ENCODE data around the gene PLCH2. TPM values are rescaled to one million over a fixed set of nuclear protein-coding genes. Genes with fewer than 3 reads are reported as not detected.

Gene PLCH2
- polyA plus RNA-seq, 1 of the 3 experiments (the other 2 are of a cell fraction) = 0.08 TPM

DNA sequence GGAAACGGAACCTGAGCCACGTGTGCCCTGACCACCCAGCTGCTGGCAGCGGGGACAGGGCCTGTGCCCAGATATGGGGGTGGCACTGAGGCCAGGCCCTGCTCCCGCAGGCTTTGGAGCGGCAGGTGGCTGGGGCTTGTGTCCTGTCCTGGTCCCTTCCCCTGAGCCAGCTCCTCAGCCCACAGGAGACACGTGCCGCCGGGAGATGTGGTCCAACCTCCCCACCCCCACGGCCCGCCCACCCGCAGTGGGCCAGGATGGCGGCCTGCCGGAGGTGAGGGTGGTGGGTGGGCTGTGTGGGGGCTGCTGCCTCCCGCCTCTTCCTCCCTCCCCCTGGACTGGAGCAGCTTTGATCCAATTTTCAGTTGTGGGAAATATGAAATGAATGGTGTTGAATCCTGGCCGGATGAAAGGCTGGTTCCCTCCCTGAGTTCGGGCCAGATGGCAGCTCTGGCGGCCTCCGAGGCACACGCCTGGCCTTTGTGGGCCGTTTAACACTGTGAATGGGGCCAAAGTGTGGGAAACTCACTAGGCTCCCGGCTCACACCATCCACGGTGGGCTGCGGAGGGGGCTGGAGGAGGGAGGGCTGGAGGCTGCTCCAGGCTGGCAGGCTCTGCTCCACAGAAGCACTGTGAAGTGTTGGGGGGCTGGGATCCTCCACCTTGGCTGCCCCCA is 56.5 kb downstream of the PLCH2 start (continued):
- TF ChIP-seq EP300 (IDR thresholded peaks at IDR 0.05; ENCODE audit: borderline replicate concordance in 1 of 2, low read depth in 1 of 2, low read length in 1 of 2) (no peak), FOXM1 (IDR thresholded peaks at IDR 0.05; ENCODE audit: low read depth) (no peak), TCF12 (IDR thresholded peaks at IDR 0.05) (no peak)
- TF ChIP-seq, protein P1, sequence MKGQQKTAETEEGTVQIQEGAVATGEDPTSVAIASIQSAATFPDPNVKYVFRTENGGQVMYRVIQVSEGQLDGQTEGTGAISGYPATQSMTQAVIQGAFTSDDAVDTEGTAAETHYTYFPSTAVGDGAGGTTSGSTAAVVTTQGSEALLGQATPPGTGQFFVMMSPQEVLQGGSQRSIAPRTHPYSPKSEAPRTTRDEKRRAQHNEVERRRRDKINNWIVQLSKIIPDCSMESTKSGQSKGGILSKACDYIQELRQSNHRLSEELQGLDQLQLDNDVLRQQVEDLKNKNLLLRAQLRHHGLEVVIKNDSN (IDR thresholded peaks at IDR 0.05; ENCODE audit: borderline replicate concordance, low read depth) = no peak

DNA sequence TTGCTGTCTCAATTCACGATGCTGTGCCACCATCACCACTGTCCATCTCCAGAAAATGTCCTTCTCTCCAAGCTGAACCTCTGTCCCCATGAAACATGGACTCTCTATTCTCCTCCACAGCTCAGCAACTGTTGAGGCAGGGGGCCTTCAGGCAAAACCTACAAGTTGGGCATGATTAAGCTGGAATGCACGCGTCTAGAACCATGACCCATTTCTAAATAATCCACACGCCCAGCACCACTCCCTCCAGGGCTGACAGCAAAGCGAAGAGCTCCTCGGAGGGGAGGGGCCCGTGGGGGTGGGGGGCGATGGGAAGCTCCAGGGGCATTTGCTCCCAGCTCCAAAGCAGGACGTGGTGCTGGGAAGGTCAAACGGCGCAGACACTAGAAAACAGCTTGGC is 57.3 kb downstream of the PLCH2 start:
- H3K36me3 ChIP-seq (replicated peaks in 1 of 2; ENCODE audit: control insufficient read depth in 1 of 2, insufficient read depth in 2 of 2, low read length in 1 of 2) = no peaks in the 10 kb centered on the region
- POLR2A ChIA-PET = interaction anchor here (1.9 kb wide), 1 partner anchor 13 kb away, joined by 6 read pairs; no protein-coding TSS in a partner anchor
- H3K27ac ChIP-seq (ENCODE audit: low read depth in 2 of 2, low read length in 1 of 2) = no peak overlapping the region
- peaks cover 0 to 12% of the 10 kb centered on the region in 2 experiments; a peak in 1 of 4 replicates for H3K4me1 ChIP-seq (ENCODE audit: control insufficient read depth in 1 of 2, insufficient read depth in 2 of 2, low read depth in 1 of 2, low read length in 1 of 2)
- WGBS (ENCODE audit: low lambda C conversion rate) = 52% methylated on average over 7 of the region's 11 CpGs
- H3F3A ChIP-seq (replicated peaks; ENCODE audit: insufficient read depth) = no peaks in the 10 kb centered on the region
- H4K20me1 ChIP-seq (ENCODE audit: insufficient read depth) = no peaks in the 10 kb centered on the region
- DNase-seq = no peak
- no peak overlapping the region for H3K4me3 ChIP-seq (ENCODE audit: low read depth in 2 of 2, low read length in 1 of 2)
- H3K4me2 ChIP-seq = no peak overlapping the region
- CTCF ChIA-PET = interaction anchor here (1.1 to 7.7 kb wide), 3 partner anchors 11 to 1469 kb away, joined by 3 to 35 read pairs (median 21); no protein-coding TSS in a partner anchor
- H2AFZ ChIP-seq (ENCODE audit: low read depth) = no peak overlapping the region
- TF ChIP-seq FOSL2 (IDR thresholded peaks at IDR 0.05; ENCODE audit: borderline replicate concordance, low read depth) = no peak
- TF ChIP-seq, protein P2, sequence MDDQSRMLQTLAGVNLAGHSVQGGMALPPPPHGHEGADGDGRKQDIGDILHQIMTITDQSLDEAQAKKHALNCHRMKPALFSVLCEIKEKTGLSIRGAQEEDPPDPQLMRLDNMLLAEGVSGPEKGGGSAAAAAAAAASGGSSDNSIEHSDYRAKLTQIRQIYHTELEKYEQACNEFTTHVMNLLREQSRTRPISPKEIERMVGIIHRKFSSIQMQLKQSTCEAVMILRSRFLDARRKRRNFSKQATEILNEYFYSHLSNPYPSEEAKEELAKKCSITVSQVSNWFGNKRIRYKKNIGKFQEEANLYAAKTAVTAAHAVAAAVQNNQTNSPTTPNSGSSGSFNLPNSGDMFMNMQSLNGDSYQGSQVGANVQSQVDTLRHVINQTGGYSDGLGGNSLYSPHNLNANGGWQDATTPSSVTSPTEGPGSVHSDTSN (IDR thresholded peaks at IDR 0.05) = no peak
- TF ChIP-seq, protein P3, sequence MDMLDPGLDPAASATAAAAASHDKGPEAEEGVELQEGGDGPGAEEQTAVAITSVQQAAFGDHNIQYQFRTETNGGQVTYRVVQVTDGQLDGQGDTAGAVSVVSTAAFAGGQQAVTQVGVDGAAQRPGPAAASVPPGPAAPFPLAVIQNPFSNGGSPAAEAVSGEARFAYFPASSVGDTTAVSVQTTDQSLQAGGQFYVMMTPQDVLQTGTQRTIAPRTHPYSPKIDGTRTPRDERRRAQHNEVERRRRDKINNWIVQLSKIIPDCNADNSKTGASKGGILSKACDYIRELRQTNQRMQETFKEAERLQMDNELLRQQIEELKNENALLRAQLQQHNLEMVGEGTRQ (IDR thresholded peaks at IDR 0.05; ENCODE audit: borderline replicate concordance, low read depth, low read length) = no peak
- TF ChIP-seq SMC3 (IDR thresholded peaks at IDR 0.05; ENCODE audit: low read depth, low read length) = no peak
- no peak for TF ChIP-seq RCOR1 (IDR thresholded peaks at IDR 0.05; ENCODE audit: low read length)
- TF ChIP-seq, protein P4, sequence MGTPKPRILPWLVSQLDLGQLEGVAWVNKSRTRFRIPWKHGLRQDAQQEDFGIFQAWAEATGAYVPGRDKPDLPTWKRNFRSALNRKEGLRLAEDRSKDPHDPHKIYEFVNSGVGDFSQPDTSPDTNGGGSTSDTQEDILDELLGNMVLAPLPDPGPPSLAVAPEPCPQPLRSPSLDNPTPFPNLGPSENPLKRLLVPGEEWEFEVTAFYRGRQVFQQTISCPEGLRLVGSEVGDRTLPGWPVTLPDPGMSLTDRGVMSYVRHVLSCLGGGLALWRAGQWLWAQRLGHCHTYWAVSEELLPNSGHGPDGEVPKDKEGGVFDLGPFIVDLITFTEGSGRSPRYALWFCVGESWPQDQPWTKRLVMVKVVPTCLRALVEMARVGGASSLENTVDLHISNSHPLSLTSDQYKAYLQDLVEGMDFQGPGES (IDR thresholded peaks at IDR 0.05; ENCODE audit: low read depth, low read length) = no peak
- TF ChIP-seq NFIC (IDR thresholded peaks at IDR 0.05; ENCODE audit: borderline replicate concordance) = no peak
- no peak for TF ChIP-seq GATA2 (CRISPR knock-in tag; IDR thresholded peaks at IDR 0.05)
- no peak for TF ChIP-seq FOXM1 (IDR thresholded peaks at IDR 0.05; ENCODE audit: low read depth)
- TF ChIP-seq EZH2phosphoT487 (IDR thresholded peaks at IDR 0.05; ENCODE audit: borderline replicate concordance, low read depth) = no peak
- no peak for TF ChIP-seq MEF2A (IDR thresholded peaks at IDR 0.05; ENCODE audit: borderline replicate concordance, low read depth)
- no peak for TF ChIP-seq TEAD4 (IDR thresholded peaks at IDR 0.05; ENCODE audit: borderline replicate concordance, insufficient read depth)
- TF ChIP-seq RXRA (IDR thresholded peaks at IDR 0.05; ENCODE audit: borderline replicate concordance, low read depth) = no peak
- H3K27me3 ChIP-seq (ENCODE audit: insufficient read depth) = peaks cover 6% of the 10 kb centered on the region; the same call in 1 of the 2 replicates
- H3K79me2 ChIP-seq (ENCODE audit: insufficient read depth) = no peaks in the 10 kb centered on the region
- no peaks in the 10 kb centered on the region for H3K9me2 ChIP-seq
- H3K9ac ChIP-seq = no peak overlapping the region
- H3K9me3 ChIP-seq = no peaks in the 10 kb centered on the region
